Panc1 (cell line): ENCODE measurements around the gene PSMB7. TPM values are rescaled to one million over a fixed set of nuclear protein-coding genes. Genes with fewer than 3 reads are reported as not detected.

Experiments used
- ATAC-seq: fragments of 200-7000 bp; cut with Tn5 transposase; 2 replicates; pipeline ENCODE4 v1.9.1; 2020; ENCODE audit warnings: mild to moderate bottlenecking, moderate library complexity
- BruUV-seq: library from RNA; stranded (reverse); fragments of 400-500 nt; replicated peaks from 2 replicates; lab custom pipeline; 2021; lab: Mats Ljungman, UMichigan
- CTCF ChIA-PET: fragments of 300-600 bp; sonication (Branson Sonifier 250); formaldehyde crosslinking; loops from one replicate; lab custom pipeline; 2022; ENCODE audit warnings: antibody characterized with exemption; lab: Charles Lee
- POLR2A ChIA-PET: fragments of 300-600 bp; sonication (Branson Sonifier 250); formaldehyde crosslinking; loops from one replicate; lab custom pipeline; 2022; ENCODE audit warnings: antibody characterized with exemption; lab: Charles Lee
- DNase-seq: peaks from one replicate; pipeline ENCODE4 v3.0.0-alpha.2; 2010; ENCODE audit warnings: low read depth, low spot score
- H3K27ac ChIP-seq: 2 replicates; pipeline ENCODE4 v1.5.1; 2011; ENCODE audit warnings: mild to moderate bottlenecking, low read length, inconsistent platforms
- H3K27me3 ChIP-seq: fragments of 200-500 bp; sonication (Bioruptor generic); 2 replicates; pipeline ENCODE4 v1.6.0; 2014; ENCODE audit warnings: low read length, inconsistent platforms; ENCODE audit not compliant: control insufficient read depth, insufficient read depth
- H3K36me3 ChIP-seq: fragments of 200-500 bp; sonication (Bioruptor generic); 2 replicates; pipeline ENCODE4 v1.5.1; 2014; ENCODE audit warnings: inconsistent platforms, mild to moderate bottlenecking, low read length, moderate library complexity; ENCODE audit not compliant: control insufficient read depth, insufficient read depth
- H3K4me1 ChIP-seq: 2 replicates; pipeline ENCODE4 v1.5.1; 2011; ENCODE audit warnings: inconsistent platforms, mild to moderate bottlenecking, low read length, moderate library complexity; ENCODE audit not compliant: control insufficient read depth, insufficient read depth
- H3K4me3 ChIP-seq, 2 experiments: 2 replicates each; pipeline ENCODE4 v1.5.1; 2011 to 2012; ENCODE audit warnings: low read depth in 2 of 2, low read length in 2 of 2, mild to moderate bottlenecking in 2 of 2, inconsistent platforms in 1 of 2, moderate library complexity in 1 of 2
- H3K9me3 ChIP-seq: fragments of 200-500 bp; sonication (Bioruptor generic); 2 replicates; pipeline ENCODE4 v1.5.1; 2014; ENCODE audit warnings: low read depth, mild to moderate bottlenecking, inconsistent platforms, low read length, moderate library complexity; ENCODE audit not compliant: control insufficient read depth, insufficient read depth
- POLR2AphosphoS5 ChIP-seq: IDR thresholded peaks from 2 replicates; pipeline ENCODE4 v1.6.1; 2012; ENCODE audit warnings: mild to moderate bottlenecking, low read depth, low read length, moderate library complexity
- SIN3A ChIP-seq: IDR thresholded peaks from 2 replicates; pipeline ENCODE4 v1.6.1; 2012; ENCODE audit warnings: low read depth, mild to moderate bottlenecking, low read length, moderate library complexity, borderline replicate concordance; ENCODE audit not compliant: insufficient read depth
- TCF7L2 ChIP-seq: IDR thresholded peaks from 2 replicates; pipeline ENCODE4 v1.6.1; 2011; ENCODE audit warnings: mild to moderate bottlenecking, low read depth, low read length, inconsistent platforms
- in situ Hi-C: cut with HindIII; loops from 2 replicates; pipeline ENCODE4 v1.10.0; 2016; ENCODE audit warnings: low sequenced_read_pairs, low pct_unique_long_range_greater_than_20kb
- intact Hi-C: fragments of 100-400 bp; cut with micrococcal nuclease; formaldehyde crosslinking; loops from one replicate; pipeline ENCODE4 v1.10.0; 2022; ENCODE audit not compliant: unreplicated experiment
- total RNA-seq: library from RNA; stranded (reverse); gene quantifications from one replicate; pipeline ENCODE4 v1.2.1, GENCODE V29; 2021; ENCODE audit not compliant: unreplicated experiment
- TF ChIP-seq, protein P1 (sequence below), 2 experiments: IDR thresholded peaks; 2 replicates each; pipeline ENCODE4 v1.6.1; 2011 to 2012; ENCODE audit warnings: low read depth in 2 of 2, control low read depth in 1 of 2, low read length in 1 of 2, mild to moderate bottlenecking in 1 of 2, moderate library complexity in 1 of 2; ENCODE audit not compliant: insufficient read depth in 1 of 2
- TF ChIP-seq, protein P2 (sequence below): fragments of 450-650 bp; IDR thresholded peaks from 2 replicates; pipeline ENCODE4 v1.5.1; 2017; ENCODE audit warnings: mild to moderate bottlenecking

The PSMB7 gene
- total RNA-seq, 1 experiment from 2014 or later: 167 TPM

DNA sequence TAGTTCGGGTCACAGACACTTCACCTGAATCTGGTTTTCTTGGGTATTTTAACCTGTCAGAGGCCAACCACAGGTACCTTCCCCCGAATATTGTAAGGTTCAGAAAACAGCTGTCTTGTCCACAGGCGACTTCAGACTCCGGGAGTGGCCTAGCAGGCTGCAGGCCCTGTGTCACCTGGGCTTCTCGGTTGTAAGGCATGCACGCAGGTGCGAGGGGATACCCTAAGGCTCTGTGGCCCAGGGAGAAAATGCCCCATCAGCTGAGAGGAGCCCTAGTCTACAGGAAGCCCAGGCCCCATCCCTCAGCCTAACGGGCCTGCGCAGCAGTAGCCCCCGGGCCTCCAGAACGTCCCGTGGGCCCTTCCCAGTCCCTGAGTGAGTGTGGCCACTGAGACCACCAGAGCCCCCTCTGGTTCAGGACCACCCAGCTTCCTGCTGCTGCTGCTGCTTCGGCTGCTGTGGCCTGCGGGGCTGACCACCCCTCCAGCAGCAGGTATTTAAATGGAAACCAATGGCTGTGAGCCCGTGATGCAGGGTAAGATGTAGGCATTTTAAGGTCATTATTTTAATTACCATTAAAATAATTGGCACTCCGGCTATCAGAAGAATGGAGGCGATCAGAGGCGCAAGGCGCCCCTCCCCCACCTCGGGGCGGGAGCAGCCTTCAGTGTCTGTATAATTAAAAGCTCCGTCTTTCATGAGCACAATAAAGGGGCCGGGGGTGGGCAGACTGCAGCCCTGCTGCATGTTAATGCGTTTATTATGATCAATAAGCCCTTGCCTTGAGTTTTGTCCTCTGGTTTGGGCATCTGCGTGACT is 65.4 kb downstream of the PSMB7 start:
- ATAC-seq (no peak), DNase-seq (no peak)
- TF ChIP-seq TCF7L2: no peak
- TF ChIP-seq SIN3A: 0 out of 2 replicates have a peak, but pooled peaks have one; percentile 12
- H3K27me3 ChIP-seq: no peaks in the 10 kb centered on the region
- no TSS peak for BruUV-seq
- intact Hi-C loops: no loop called here
- H3K4me3 ChIP-seq: no peak overlapping the region
- peaks cover 21% of the 10 kb centered on the region for H3K4me1 ChIP-seq
- CTCF ChIA-PET: interaction anchor here (1.3 kb wide), 1 partner anchor 43 kb away, joined by 5 read pairs; no protein-coding TSS in a partner anchor
- POLR2A ChIA-PET: no interaction called here
- H3K36me3 ChIP-seq: peaks cover 4% of the 10 kb centered on the region
- H3K9me3 ChIP-seq: no peaks in the 10 kb centered on the region
- no peak overlapping the region for H3K27ac ChIP-seq
- in situ Hi-C loops: no loop called here

DNA sequence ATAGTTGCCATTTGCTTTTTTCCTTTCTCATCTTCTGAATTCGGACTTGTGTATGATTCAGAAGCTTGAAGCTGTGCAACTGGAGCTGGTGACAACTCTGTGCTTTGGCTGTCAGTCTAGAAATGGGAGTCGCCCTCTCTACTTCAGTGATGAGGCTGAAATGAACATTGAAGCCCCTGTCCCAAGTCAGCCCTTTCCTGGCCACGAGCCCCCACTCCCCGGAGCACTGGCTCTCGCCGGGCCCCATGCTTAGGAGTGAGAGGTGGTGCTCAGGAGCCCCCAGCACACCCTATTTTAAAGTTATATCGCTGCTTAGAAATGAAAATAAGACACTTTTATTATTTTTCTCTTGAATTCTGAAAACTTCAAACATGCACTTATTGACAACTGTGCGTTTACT is 66.0 kb downstream of the PSMB7 start:
- Histone ChIP-seq H3K27me3 (no peaks in the 10 kb centered on the region), H3K9me3 (no peaks in the 10 kb centered on the region), H3K4me3 (no peak overlapping the region), H3K4me1 (peaks cover 16% of the 10 kb centered on the region), H3K27ac (no peak overlapping the region), H3K36me3 (peaks cover 4% of the 10 kb centered on the region)
- no TSS peak for BruUV-seq
- POLR2A ChIA-PET: no interaction called here
- TF ChIP-seq SIN3A (no peak), POLR2AphosphoS5 (no peak), TCF7L2 (no peak)
- TF ChIP-seq, protein P1, sequence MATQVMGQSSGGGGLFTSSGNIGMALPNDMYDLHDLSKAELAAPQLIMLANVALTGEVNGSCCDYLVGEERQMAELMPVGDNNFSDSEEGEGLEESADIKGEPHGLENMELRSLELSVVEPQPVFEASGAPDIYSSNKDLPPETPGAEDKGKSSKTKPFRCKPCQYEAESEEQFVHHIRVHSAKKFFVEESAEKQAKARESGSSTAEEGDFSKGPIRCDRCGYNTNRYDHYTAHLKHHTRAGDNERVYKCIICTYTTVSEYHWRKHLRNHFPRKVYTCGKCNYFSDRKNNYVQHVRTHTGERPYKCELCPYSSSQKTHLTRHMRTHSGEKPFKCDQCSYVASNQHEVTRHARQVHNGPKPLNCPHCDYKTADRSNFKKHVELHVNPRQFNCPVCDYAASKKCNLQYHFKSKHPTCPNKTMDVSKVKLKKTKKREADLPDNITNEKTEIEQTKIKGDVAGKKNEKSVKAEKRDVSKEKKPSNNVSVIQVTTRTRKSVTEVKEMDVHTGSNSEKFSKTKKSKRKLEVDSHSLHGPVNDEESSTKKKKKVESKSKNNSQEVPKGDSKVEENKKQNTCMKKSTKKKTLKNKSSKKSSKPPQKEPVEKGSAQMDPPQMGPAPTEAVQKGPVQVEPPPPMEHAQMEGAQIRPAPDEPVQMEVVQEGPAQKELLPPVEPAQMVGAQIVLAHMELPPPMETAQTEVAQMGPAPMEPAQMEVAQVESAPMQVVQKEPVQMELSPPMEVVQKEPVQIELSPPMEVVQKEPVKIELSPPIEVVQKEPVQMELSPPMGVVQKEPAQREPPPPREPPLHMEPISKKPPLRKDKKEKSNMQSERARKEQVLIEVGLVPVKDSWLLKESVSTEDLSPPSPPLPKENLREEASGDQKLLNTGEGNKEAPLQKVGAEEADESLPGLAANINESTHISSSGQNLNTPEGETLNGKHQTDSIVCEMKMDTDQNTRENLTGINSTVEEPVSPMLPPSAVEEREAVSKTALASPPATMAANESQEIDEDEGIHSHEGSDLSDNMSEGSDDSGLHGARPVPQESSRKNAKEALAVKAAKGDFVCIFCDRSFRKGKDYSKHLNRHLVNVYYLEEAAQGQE (IDR thresholded peaks at IDR 0.05; ENCODE audit: insufficient read depth in 1 of 2, low read depth in 2 of 2, low read length in 1 of 2): no peak
- TF ChIP-seq, protein P2, sequence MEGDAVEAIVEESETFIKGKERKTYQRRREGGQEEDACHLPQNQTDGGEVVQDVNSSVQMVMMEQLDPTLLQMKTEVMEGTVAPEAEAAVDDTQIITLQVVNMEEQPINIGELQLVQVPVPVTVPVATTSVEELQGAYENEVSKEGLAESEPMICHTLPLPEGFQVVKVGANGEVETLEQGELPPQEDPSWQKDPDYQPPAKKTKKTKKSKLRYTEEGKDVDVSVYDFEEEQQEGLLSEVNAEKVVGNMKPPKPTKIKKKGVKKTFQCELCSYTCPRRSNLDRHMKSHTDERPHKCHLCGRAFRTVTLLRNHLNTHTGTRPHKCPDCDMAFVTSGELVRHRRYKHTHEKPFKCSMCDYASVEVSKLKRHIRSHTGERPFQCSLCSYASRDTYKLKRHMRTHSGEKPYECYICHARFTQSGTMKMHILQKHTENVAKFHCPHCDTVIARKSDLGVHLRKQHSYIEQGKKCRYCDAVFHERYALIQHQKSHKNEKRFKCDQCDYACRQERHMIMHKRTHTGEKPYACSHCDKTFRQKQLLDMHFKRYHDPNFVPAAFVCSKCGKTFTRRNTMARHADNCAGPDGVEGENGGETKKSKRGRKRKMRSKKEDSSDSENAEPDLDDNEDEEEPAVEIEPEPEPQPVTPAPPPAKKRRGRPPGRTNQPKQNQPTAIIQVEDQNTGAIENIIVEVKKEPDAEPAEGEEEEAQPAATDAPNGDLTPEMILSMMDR: no peak
- DNase-seq (no peak), ATAC-seq (no peak)
- CTCF ChIA-PET: interaction anchor here (1.3 kb wide), 1 partner anchor 43 kb away, joined by 5 read pairs; no protein-coding TSS in a partner anchor
- in situ Hi-C loops: no loop called here
- intact Hi-C loops: no loop called here

DNA sequence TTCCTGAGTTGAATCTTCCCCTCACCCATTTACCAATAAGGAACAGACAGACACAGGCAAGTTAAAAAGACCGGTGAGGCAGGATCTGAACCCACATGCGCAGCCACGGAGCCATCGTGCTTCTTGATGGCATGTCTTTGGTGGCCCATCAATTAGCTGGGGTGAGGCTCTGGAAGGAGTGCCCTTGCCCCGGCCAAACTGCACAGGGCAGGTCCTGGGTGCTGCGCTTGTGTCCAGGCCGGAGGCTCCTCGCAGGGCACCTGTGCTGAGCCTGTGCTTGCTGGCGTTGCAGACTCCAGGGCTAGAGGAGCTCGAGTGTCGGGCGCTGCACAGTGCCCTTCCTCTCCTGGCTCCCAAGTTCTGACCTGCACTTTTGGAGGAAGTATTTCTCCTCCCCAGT is 66.4 kb downstream of the PSMB7 start:
- DNase-seq (no peak), ATAC-seq (peak; percentile 23; the same call in 1 of the 2 replicates)
- in situ Hi-C loops: no loop called here
- H3K27me3 ChIP-seq: no peaks in the 10 kb centered on the region
- H3K36me3 ChIP-seq: peaks cover 4% of the 10 kb centered on the region
- H3K4me3 ChIP-seq: no peak overlapping the region
- TF ChIP-seq TCF7L2: no peak
- TF ChIP-seq, protein P2: no peak
- no peak for TF ChIP-seq SIN3A
- no peak for TF ChIP-seq POLR2AphosphoS5
- TF ChIP-seq, protein P1 (IDR thresholded peaks at IDR 0.05; ENCODE audit: insufficient read depth in 1 of 2, low read depth in 2 of 2, low read length in 1 of 2): no peak
- no peak overlapping the region for H3K27ac ChIP-seq
- intact Hi-C loops: no loop called here
- ChIA-PET CTCF (no interaction called here), POLR2A (no interaction called here)
- no peaks in the 10 kb centered on the region for H3K9me3 ChIP-seq
- peaks cover 12% of the 10 kb centered on the region for H3K4me1 ChIP-seq
- no TSS peak for BruUV-seq
